ENCODE measurements around the gene GPA33. TPM values are rescaled to one million over a fixed set of nuclear protein-coding genes. Genes with fewer than 3 reads are reported as not detected.

The GPA33 gene
- total RNA-seq, 4 donors from 2014 or later: 15.7 to 397 (median 317) TPM

DNA sequence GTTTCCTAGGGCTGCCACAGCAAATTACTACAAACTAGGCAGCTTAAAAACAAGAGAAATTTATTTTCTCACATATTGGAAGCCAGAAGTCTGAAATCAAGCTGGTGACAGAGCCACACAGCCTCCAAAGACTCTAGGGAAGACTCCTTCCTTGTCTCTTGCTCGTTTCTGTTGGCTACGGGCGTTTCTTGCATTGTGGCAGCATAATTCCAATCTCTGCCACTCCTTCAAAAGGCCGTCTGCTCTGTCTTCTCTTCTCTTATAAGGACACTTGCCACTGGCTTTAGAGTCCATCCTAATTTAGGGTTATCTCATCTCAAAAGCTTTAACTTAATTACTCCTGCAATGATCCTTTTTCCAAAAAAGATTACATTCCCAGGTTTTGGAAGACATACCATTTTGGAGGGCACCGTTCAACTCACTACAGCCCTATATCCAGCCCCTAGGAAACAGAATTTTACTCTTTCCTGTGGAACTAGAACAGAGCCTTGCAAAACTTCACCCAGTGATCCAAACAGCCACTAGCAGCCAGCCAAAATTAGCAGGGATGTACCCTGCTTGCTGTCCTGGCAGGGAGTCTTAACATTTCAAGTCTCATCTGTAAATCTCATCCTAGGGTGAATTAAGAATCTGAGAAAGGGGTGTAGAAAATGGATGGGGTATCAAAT, 12.9 kb upstream of the GPA33 start:
- Histone ChIP-seq H3K9me3 (no peaks in the 10 kb centered on the region), H3K4me1 (no peaks in the 10 kb centered on the region), H3K36me3 (no peaks in the 10 kb centered on the region), H3K27ac (no peak overlapping the region), H3K27me3 (no peaks in the 10 kb centered on the region), H3K4me3 (no peak overlapping the region)
- no peak for DNase-seq
- TF ChIP-seq, protein P1, sequence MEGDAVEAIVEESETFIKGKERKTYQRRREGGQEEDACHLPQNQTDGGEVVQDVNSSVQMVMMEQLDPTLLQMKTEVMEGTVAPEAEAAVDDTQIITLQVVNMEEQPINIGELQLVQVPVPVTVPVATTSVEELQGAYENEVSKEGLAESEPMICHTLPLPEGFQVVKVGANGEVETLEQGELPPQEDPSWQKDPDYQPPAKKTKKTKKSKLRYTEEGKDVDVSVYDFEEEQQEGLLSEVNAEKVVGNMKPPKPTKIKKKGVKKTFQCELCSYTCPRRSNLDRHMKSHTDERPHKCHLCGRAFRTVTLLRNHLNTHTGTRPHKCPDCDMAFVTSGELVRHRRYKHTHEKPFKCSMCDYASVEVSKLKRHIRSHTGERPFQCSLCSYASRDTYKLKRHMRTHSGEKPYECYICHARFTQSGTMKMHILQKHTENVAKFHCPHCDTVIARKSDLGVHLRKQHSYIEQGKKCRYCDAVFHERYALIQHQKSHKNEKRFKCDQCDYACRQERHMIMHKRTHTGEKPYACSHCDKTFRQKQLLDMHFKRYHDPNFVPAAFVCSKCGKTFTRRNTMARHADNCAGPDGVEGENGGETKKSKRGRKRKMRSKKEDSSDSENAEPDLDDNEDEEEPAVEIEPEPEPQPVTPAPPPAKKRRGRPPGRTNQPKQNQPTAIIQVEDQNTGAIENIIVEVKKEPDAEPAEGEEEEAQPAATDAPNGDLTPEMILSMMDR (IDR thresholded peaks at IDR 0.05): no peak
- no peak for TF ChIP-seq POLR2A (IDR thresholded peaks at IDR 0.05)

DNA sequence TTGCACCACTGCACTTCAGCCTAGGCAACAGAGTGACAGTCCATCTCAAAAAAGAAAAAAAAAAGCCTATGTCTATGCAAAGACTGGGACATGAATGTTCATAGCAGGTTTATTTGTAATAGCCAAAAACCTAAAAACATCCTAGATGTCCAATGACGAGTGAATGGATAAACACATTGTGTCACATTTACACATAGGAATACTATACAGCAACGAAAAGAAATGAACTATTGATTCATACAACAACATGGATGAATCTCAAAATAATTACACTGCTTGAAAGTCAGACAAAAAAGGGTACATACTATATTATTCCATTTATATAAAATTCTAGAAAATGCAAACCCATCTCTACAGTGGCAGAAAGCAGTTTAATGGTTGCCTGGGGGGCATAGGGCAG, 11.6 kb upstream of the GPA33 start:
- TF ChIP-seq, protein P1 (IDR thresholded peaks at IDR 0.05): no peak
- TF ChIP-seq POLR2A (IDR thresholded peaks at IDR 0.05): no peak
- H3K4me1 ChIP-seq: no peaks in the 10 kb centered on the region
- no peaks in the 10 kb centered on the region for H3K36me3 ChIP-seq
- H3K27ac ChIP-seq: no peak overlapping the region
- H3K9me3 ChIP-seq: no peaks in the 10 kb centered on the region
- H3K4me3 ChIP-seq: no peak overlapping the region
- no peaks in the 10 kb centered on the region for H3K27me3 ChIP-seq
- DNase-seq: no peak

DNA sequence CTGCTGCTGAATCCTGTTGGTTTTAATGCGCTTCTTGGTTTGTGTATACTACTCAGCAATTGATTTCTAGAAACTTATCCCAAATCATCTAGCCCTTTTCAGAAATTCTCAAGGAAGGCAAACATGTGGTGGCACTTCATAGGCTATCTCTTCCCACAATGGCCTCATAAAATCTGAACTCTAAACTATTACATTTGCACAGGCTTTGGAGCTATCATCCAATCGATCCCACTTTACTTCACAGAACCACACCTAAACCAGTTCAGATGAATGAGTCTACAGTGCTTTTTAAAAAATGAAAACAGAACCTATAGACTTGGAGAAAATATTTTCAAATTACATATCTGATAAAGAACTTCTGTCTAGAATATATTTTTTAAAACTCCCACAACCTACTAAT, 10.6 kb upstream of the GPA33 start:
- no peaks in the 10 kb centered on the region for H3K27me3 ChIP-seq
- H3K9me3 ChIP-seq: no peaks in the 10 kb centered on the region
- TF ChIP-seq, protein P1 (IDR thresholded peaks at IDR 0.05): no peak
- TF ChIP-seq POLR2A (IDR thresholded peaks at IDR 0.05): no peak
- no peaks in the 10 kb centered on the region for H3K36me3 ChIP-seq
- H3K27ac ChIP-seq: no peak overlapping the region
- H3K4me1 ChIP-seq: no peaks in the 10 kb centered on the region
- no peak for DNase-seq
- H3K4me3 ChIP-seq: no peak overlapping the region

DNA sequence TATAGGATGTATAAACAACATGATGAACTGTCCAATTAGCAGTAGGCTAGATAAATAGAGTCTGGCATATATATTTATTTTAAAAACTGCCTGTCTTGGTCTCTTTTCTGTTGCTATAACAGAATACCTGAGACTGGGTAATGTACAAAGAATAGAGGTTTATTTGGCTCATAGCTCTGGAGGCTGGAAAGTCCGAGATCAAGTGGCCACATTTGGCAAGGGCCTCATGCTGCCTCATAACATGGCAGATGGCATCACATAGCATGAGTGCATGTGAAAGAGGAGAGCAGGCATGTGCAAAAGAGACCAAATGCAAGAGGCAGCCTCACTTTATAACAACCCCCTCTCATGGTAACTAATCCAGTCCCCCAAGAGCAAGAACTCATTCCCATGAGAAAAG, 9.7 kb upstream of the GPA33 start:
- Histone ChIP-seq H3K9me3 (no peaks in the 10 kb centered on the region), H3K36me3 (no peaks in the 10 kb centered on the region), H3K27me3 (no peaks in the 10 kb centered on the region), H3K27ac (no peak overlapping the region), H3K4me3 (no peak overlapping the region), H3K4me1 (no peaks in the 10 kb centered on the region)
- TF ChIP-seq, protein P1 (IDR thresholded peaks at IDR 0.05): no peak
- no peak for TF ChIP-seq POLR2A (IDR thresholded peaks at IDR 0.05)
- no peak for DNase-seq

DNA sequence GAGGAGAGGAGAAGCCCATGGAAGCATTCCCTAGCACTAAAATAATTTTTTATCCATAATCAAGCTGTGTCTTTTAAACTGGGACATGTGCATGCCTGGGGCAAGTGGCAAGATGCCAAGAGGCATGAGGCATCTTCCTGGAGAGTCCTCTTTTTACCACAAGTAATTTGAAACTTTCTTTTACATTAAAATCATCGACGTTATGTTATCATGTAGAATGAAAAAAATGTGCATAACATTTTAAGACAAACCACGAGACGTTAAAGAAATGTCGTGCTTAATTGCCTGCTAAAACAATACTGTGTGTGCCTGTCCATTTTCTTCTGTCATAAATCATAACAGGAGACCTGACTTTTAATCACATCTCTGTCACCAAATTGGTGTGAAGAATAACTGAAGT, 5.2 kb upstream of the GPA33 start:
- Histone ChIP-seq H3K27me3 (no peaks in the 10 kb centered on the region), H3K36me3 (no peaks in the 10 kb centered on the region), H3K4me3 (no peak overlapping the region), H3K4me1 (peaks cover 0 to under 1% (median 0%) of the 10 kb centered on the region in 4 donors), H3K9me3 (no peaks in the 10 kb centered on the region), H3K27ac (no peak overlapping the region)
- DNase-seq: no peak
- TF ChIP-seq, protein P1 (IDR thresholded peaks at IDR 0.05): no peak
- TF ChIP-seq POLR2A (IDR thresholded peaks at IDR 0.05): no peak

DNA sequence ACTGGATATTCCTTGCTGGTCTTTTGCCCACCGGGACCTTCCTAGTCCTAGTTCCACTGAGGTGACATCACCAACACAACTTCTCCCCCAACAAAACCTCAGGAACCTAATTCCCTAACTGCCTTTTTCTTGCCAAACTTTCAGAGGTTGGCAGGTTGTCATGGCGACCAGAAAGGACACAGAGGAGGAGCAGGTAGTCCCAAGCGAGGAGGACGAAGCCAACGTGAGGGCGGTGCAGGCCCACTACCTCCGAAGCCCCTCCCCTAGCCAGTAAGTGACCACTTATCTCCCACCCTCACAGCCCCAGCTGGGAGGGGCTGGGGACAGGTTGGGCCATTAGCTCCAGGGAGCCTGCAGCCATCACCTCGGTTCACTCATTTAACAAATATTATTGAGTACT, 4.5 kb upstream of the GPA33 start:
- no peaks in the 10 kb centered on the region for H3K36me3 ChIP-seq
- no peak overlapping the region for H3K4me3 ChIP-seq
- TF ChIP-seq, protein P1 (IDR thresholded peaks at IDR 0.05): no peak
- no peak for TF ChIP-seq POLR2A (IDR thresholded peaks at IDR 0.05)
- H3K4me1 ChIP-seq: peaks cover 0 to 6% (median 0%) of the 10 kb centered on the region in 4 donors
- no peak for DNase-seq
- H3K27ac ChIP-seq: no peak overlapping the region
- no peaks in the 10 kb centered on the region for H3K9me3 ChIP-seq
- no peaks in the 10 kb centered on the region for H3K27me3 ChIP-seq

All from Peyer's patch (tissue), 4 donors.